ENCODE data around the gene KCNK5. TPM values are rescaled to one million over a fixed set of nuclear protein-coding genes. Genes with fewer than 3 reads are reported as not detected.

The KCNK5 gene
- polyA plus RNA-seq, 1 donor from 2014 or later = not detected

DNA sequence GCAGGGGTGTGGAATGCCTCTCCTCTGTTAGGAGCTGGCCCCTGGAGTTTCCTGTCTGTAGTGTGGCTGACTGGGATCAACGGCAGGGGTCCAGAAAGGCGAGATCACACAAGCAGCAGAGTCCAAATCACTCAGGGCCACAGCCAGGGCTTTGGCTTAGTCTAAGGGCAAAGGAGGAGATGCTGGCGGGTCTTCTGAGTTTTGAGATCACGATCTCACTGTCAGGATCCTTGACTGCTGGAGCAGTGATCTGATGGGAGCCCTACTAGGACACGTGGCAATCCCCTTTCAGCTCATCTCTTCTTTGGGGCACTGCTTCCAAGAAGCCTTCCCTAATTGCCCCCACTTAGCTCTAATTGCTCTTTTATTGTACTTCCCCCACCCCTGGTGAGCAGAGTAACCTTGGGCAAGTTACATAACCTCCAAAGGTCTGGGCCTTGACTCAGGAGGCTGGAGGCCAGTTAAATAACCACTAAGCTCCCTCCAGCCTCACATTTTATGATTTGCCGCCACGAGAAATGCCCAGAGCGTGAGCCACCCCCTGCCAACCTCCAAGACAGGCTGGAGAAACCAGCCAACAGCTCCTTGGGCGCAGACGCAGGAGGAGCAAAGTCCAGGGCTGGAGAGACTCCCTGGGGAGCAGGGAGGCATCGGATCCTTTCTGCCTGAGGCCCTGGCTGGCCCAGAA is 12.0 kb downstream of the KCNK5 start:
- TF ChIP-seq POLR2AphosphoS5 (IDR thresholded peaks at IDR 0.05) (no peak), EP300 (conservative IDR thresholded peaks at IDR 0.05; ENCODE audit: poor library complexity, severe bottlenecking) (no peak), EZH2 (IDR thresholded peaks at IDR 0.05; ENCODE audit: borderline replicate concordance, insufficient read depth, low read length, poor library complexity, severe bottlenecking) (no peak), SMC3 (conservative IDR thresholded peaks at IDR 0.05; ENCODE audit: poor library complexity) (no peak), TAF1 (IDR thresholded peaks at IDR 0.05; ENCODE audit: low read depth) (no peak), RAD21 (conservative IDR thresholded peaks at IDR 0.05) (no peak), MXI1 (conservative IDR thresholded peaks at IDR 0.05; ENCODE audit: poor library complexity, severe bottlenecking) (no peak)
- TF ChIP-seq, protein P1, sequence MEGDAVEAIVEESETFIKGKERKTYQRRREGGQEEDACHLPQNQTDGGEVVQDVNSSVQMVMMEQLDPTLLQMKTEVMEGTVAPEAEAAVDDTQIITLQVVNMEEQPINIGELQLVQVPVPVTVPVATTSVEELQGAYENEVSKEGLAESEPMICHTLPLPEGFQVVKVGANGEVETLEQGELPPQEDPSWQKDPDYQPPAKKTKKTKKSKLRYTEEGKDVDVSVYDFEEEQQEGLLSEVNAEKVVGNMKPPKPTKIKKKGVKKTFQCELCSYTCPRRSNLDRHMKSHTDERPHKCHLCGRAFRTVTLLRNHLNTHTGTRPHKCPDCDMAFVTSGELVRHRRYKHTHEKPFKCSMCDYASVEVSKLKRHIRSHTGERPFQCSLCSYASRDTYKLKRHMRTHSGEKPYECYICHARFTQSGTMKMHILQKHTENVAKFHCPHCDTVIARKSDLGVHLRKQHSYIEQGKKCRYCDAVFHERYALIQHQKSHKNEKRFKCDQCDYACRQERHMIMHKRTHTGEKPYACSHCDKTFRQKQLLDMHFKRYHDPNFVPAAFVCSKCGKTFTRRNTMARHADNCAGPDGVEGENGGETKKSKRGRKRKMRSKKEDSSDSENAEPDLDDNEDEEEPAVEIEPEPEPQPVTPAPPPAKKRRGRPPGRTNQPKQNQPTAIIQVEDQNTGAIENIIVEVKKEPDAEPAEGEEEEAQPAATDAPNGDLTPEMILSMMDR (IDR thresholded peaks at IDR 0.05; ENCODE audit: poor library complexity, severe bottlenecking) = no peak
- TF ChIP-seq, protein P2, sequence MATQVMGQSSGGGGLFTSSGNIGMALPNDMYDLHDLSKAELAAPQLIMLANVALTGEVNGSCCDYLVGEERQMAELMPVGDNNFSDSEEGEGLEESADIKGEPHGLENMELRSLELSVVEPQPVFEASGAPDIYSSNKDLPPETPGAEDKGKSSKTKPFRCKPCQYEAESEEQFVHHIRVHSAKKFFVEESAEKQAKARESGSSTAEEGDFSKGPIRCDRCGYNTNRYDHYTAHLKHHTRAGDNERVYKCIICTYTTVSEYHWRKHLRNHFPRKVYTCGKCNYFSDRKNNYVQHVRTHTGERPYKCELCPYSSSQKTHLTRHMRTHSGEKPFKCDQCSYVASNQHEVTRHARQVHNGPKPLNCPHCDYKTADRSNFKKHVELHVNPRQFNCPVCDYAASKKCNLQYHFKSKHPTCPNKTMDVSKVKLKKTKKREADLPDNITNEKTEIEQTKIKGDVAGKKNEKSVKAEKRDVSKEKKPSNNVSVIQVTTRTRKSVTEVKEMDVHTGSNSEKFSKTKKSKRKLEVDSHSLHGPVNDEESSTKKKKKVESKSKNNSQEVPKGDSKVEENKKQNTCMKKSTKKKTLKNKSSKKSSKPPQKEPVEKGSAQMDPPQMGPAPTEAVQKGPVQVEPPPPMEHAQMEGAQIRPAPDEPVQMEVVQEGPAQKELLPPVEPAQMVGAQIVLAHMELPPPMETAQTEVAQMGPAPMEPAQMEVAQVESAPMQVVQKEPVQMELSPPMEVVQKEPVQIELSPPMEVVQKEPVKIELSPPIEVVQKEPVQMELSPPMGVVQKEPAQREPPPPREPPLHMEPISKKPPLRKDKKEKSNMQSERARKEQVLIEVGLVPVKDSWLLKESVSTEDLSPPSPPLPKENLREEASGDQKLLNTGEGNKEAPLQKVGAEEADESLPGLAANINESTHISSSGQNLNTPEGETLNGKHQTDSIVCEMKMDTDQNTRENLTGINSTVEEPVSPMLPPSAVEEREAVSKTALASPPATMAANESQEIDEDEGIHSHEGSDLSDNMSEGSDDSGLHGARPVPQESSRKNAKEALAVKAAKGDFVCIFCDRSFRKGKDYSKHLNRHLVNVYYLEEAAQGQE (IDR thresholded peaks at IDR 0.05; ENCODE audit: borderline replicate concordance) = no peak
- no peaks in the 10 kb centered on the region for H4K20me1 ChIP-seq (ENCODE audit: insufficient read depth)
- H3K9me3 ChIP-seq (ENCODE audit: low read length) = no peaks in the 10 kb centered on the region
- H3K9ac ChIP-seq (ENCODE audit: low read length) = no peak overlapping the region
- no peaks in the 10 kb centered on the region for H3K79me2 ChIP-seq (replicated peaks; ENCODE audit: insufficient read depth, low read length)
- no peaks in the 10 kb centered on the region for H3K27me3 ChIP-seq (ENCODE audit: insufficient read depth, low read depth, low read length)
- no peaks in the 10 kb centered on the region for H3K9me2 ChIP-seq (ENCODE audit: insufficient read depth, low read length)
- no peak overlapping the region for H2AFZ ChIP-seq (ENCODE audit: low read depth, low read length)
- H3K27ac ChIP-seq (ENCODE audit: low read length) = no peak overlapping the region
- H3K4me3 ChIP-seq (ENCODE audit: low read length) = no peak overlapping the region
- H3K36me3 ChIP-seq (ENCODE audit: insufficient read depth, low read length) = no peaks in the 10 kb centered on the region
- no peaks in the 10 kb centered on the region for H3F3A ChIP-seq (ENCODE audit: insufficient read depth, low read length, poor library complexity, severe bottlenecking)
- no peak overlapping the region for H3K4me2 ChIP-seq (ENCODE audit: low read length)

DNA sequence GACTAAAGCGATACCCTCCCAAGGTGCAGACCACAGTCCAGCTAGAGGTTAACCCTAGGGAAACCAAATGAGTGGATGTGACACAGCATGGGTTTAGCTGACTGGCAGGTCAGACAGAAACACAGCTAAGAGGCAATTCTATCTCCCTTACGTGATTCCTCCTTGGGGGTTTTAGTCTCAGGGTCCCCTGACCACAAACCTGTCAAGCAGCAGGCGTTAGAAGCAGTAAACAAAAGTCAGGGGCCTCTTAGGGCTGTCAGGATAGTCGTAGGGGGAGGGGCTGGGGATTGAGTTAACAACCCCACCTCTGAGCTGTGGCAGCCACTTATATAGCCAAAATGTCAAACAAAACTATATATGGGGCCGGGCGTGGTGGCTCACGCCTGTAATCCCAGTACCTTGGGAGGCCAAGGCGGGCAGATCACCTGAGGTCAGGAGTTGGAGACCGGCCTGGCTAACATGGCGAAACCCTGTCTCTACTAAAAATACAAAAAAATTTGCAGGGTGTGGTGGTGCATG is 13.6 kb downstream of the KCNK5 start:
- Histone ChIP-seq H3K36me3 (ENCODE audit: insufficient read depth, low read length) (no peaks in the 10 kb centered on the region), H3F3A (ENCODE audit: insufficient read depth, low read length, poor library complexity, severe bottlenecking) (no peaks in the 10 kb centered on the region), H3K4me2 (ENCODE audit: low read length) (no peak overlapping the region), H4K20me1 (ENCODE audit: insufficient read depth) (no peaks in the 10 kb centered on the region), H3K9me3 (ENCODE audit: low read length) (no peaks in the 10 kb centered on the region), H3K9ac (ENCODE audit: low read length) (no peak overlapping the region), H3K27me3 (ENCODE audit: insufficient read depth, low read depth, low read length) (no peaks in the 10 kb centered on the region), H3K4me3 (ENCODE audit: low read length) (no peak overlapping the region), H2AFZ (ENCODE audit: low read depth, low read length) (no peak overlapping the region), H3K27ac (ENCODE audit: low read length) (no peak overlapping the region), H3K9me2 (ENCODE audit: insufficient read depth, low read length) (no peaks in the 10 kb centered on the region), H3K79me2 (replicated peaks; ENCODE audit: insufficient read depth, low read length) (no peaks in the 10 kb centered on the region)
- TF ChIP-seq, protein P2 (IDR thresholded peaks at IDR 0.05; ENCODE audit: borderline replicate concordance) = no peak
- TF ChIP-seq, protein P1 (IDR thresholded peaks at IDR 0.05; ENCODE audit: poor library complexity, severe bottlenecking) = no peak
- no peak for TF ChIP-seq EP300 (conservative IDR thresholded peaks at IDR 0.05; ENCODE audit: poor library complexity, severe bottlenecking)
- no peak for TF ChIP-seq TAF1 (IDR thresholded peaks at IDR 0.05; ENCODE audit: low read depth)
- no peak for TF ChIP-seq RAD21 (conservative IDR thresholded peaks at IDR 0.05)
- TF ChIP-seq MXI1 (conservative IDR thresholded peaks at IDR 0.05; ENCODE audit: poor library complexity, severe bottlenecking) = no peak
- TF ChIP-seq POLR2AphosphoS5 (IDR thresholded peaks at IDR 0.05) = no peak
- no peak for TF ChIP-seq SMC3 (conservative IDR thresholded peaks at IDR 0.05; ENCODE audit: poor library complexity)
- TF ChIP-seq EZH2 (IDR thresholded peaks at IDR 0.05; ENCODE audit: borderline replicate concordance, insufficient read depth, low read length, poor library complexity, severe bottlenecking) = no peak

Measured in neural cell (in vitro differentiated cells).